IPS DF 6.9 (cell line): ENCODE results near the gene AATK.

Experiments used
- DNase-seq: peaks from one replicate; pipeline ENCODE4 v3.0.0-alpha.2; 2013; ENCODE audit warnings: low read depth, low spot score
- H3K27ac ChIP-seq: one replicate; pipeline ENCODE4 v1.5.1; 2013; ENCODE audit warnings: low read length, control low read depth
- H3K27me3 ChIP-seq: 2 replicates; pipeline ENCODE4 v1.6.1; 2013; ENCODE audit warnings: mild to moderate bottlenecking, low read length; ENCODE audit not compliant: control insufficient read depth, insufficient read depth
- H3K36me3 ChIP-seq: 2 replicates; pipeline ENCODE4 v1.6.1; 2013; ENCODE audit warnings: low read length; ENCODE audit not compliant: control insufficient read depth, insufficient read depth
- H3K4me1 ChIP-seq: 2 replicates; pipeline ENCODE4 v1.6.1; 2013; ENCODE audit warnings: low read length; ENCODE audit not compliant: control insufficient read depth, insufficient read depth
- H3K4me3 ChIP-seq: 2 replicates; pipeline ENCODE4 v1.5.1; 2013; ENCODE audit warnings: mild to moderate bottlenecking, low read length
- H3K9me3 ChIP-seq: 2 replicates; pipeline ENCODE4 v1.6.1; 2013; ENCODE audit warnings: low read length, inconsistent platforms; ENCODE audit not compliant: control insufficient read depth, insufficient read depth
- WGBS: extraction: QIAGEN DNeasy Blood & Tissue Kit; methylation state at CpG from one replicate; pipeline ENCODE4 v1.1.7; 2013; ENCODE audit warnings: mixed read lengths, missing lambda C conversion rate; ENCODE audit not compliant: insufficient read length, insufficient coverage; 5-methylcytosine and 5-hydroxymethylcytosine counted together

AATK gene

DNA sequence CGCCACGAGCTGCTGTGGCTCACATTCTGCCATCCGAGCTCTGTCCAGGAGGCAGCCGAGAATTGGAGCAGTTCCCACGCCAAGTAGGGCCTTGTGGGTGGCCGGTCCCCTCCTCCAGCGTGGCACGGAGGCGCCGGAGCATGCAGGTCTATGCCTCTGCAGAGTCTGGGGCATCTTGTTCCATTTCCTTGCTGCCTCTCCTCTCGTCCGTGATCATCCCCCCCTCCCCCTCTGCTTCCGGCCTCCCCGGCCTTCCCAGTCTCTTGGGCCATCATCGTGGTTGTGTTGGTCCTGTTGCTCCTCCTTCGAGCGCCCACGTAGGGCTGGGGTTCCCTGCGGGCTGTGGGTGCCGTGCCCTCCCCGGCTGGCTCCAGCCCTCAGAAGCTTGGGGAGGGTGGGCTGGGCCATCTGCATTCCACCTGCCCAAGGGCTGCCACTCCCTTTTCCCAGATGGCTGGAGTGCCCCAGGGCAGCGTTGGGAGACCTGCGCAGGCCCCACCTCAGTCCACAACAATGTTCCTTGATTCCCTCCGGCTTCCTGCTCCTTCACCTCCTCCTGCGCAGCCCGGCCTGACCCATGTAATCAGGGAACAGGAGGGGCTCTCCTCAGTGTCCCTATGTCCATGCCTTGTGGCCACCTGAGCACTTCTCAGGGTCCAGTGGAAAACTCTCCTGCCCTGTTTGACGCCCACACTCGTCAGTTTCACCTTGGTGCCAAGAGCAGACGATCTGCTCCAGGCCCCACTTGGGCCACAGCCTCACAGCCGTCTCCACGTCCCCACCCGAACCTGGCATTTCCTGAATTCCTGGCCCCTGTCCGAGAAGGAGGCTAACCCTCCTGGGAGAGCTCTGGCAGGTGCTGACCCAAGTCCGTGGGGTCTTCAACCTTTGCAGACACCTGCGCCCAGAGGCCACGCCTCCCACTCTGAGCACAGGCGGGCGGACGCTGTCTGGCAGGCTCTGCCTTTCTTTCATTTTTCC is 94.0 kb downstream of the AATK start:
- Histone ChIP-seq H3K27ac (no peak overlapping the region), H3K4me1 (no peaks in the 10 kb centered on the region), H3K9me3 (no peaks in the 10 kb centered on the region), H3K27me3 (no peaks in the 10 kb centered on the region), H3K4me3 (no peak overlapping the region), H3K36me3 (no peaks in the 10 kb centered on the region)
- no CpG with 5 or more reads among the region's 39 CpGs for WGBS
- DNase-seq = no peak

DNA sequence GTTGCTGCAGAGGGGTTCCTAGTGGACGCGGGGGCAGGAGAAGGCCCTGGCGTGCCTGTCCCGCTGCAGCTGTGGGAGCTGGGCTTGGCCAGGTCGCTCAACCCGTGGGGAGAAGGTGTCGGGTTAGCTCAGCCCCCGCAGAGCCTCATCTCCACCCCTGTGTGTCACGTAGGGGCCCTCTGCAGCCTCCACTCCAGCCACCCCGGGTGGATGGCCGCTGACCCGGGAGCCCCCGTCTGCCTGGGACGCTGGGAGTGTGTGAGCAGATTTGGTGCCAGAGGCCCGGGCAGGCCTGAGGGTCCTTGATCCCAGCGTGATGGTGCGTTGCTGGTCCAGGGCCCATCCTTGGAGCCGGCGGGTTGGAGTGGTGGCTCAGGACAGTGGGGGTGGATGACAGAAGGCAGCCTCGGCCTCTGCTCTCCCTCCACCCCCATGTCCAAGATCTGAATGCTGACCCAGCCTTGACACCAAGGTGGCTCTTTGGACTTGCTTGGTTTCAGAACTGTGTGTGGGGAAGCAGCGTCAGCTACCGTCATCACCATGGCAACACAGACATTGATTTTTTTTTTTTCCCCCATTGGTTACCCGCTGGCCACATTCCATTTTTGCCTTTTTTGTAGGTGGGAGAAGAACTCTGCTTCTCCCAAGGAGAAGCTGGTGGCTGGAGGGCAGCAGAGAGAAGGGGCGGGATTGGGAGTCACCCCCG is 95.3 kb downstream of the AATK start:
- Histone ChIP-seq H3K36me3 (no peaks in the 10 kb centered on the region), H3K4me1 (no peaks in the 10 kb centered on the region), H3K27ac (no peak overlapping the region), H3K9me3 (no peaks in the 10 kb centered on the region), H3K4me3 (no peak overlapping the region), H3K27me3 (no peaks in the 10 kb centered on the region)
- no peak for DNase-seq
- WGBS = no CpG with 5 or more reads among the region's 25 CpGs

DNA sequence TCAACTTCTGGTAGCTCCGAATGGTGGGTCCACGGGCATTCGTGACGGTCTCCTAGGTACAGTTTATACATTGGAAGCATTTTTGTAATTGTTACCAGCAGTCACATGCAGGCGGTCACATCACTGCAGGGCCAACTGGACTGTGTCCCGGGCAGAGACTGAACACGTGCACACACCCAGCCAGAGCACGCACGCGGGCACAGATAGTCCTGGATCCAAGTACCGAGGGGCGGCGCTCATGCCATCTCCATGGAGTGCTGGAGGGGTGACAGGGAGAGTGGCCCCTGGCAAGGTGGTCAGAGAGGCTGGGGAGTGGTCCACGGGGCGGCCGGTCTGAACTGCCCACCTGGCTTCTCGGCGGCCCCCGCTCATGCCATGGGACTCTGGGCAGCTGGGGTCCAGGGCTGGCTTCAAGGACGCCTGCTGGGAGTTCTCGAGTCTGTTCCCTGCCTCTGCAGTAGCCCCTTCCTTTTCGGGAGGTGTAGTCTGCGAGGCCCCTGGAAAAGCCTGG is 96.8 kb downstream of the AATK start:
- no peaks in the 10 kb centered on the region; the same call in 1 of the 2 replicates for H3K4me1 ChIP-seq
- no CpG with 5 or more reads among the region's 23 CpGs for WGBS
- no peaks in the 10 kb centered on the region for H3K36me3 ChIP-seq
- no peak overlapping the region for H3K27ac ChIP-seq
- H3K9me3 ChIP-seq = no peaks in the 10 kb centered on the region
- H3K4me3 ChIP-seq = no peak overlapping the region
- DNase-seq = no peak
- no peaks in the 10 kb centered on the region for H3K27me3 ChIP-seq

DNA sequence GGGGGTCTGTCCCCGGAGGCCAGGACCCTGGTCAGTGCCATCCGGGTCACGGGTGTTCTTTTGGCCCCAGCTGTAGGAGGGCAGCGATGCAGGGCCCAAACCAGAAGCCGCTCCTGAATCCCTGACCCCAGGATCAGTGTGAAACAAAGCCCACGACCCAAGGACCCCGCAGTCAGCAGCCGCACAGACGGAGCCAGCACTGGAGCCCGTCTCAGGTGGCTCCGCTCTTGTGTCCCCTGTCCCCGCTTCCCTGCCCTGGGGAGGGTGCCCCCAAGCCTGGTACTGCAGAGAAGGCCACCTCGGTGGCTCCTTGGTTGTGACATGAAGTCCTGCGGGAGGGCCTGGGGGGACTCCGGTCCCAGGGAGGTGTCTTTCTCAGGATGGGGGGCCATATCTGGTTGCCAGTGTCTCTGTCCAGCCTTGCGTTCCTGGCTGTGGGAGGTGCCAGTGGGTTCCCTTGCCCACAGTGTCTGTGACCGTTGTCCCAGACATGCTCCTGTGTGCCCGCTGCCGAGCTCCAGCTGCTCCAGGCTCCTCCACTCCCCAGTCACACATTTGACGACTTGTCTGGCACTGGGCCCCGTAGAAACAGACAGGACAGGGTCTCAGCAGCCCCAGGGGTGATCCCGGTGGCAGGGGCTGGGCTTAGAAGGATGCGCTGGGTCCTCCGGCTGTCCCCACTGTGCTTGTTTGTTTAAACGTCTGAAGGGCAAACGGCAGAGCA is 97.4 kb downstream of the AATK start:
- no peaks in the 10 kb centered on the region for H3K27me3 ChIP-seq
- peaks cover 2% of the 10 kb centered on the region; the same call in 1 of the 2 replicates for H3K36me3 ChIP-seq
- no peak for DNase-seq
- no CpG with 5 or more reads among the region's 26 CpGs for WGBS
- no peaks in the 10 kb centered on the region; the same call in 1 of the 2 replicates for H3K4me1 ChIP-seq
- no peak overlapping the region for H3K4me3 ChIP-seq
- no peaks in the 10 kb centered on the region for H3K9me3 ChIP-seq
- H3K27ac ChIP-seq = no peak overlapping the region

DNA sequence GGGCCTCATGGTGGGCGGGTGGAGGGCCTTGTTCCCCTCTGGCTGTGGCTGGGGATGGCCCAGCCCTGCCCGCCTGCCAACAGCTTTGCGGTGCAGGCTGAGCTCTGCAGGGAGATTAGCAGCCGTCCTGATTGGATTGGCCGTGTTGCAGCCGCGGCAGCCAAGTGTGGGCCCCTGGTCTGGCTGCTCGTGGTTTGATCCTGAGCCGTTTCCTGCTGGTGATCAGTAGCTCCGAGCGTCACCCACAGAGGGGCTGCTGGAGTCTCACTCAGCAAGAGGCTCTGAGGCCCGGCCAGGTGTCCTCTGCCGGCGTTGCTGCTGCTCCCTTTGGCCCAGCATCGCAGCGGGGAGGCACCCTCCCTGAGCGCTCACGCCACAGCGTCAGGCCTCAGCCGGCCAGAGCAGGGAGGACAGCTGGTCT is 98.6 kb downstream of the AATK start:
- no peaks in the 10 kb centered on the region for H3K27me3 ChIP-seq
- H3K4me1 ChIP-seq = no peaks in the 10 kb centered on the region; the same call in 1 of the 2 replicates
- no peak overlapping the region for H3K4me3 ChIP-seq
- no peak for DNase-seq
- peaks cover 2% of the 10 kb centered on the region; the same call in 1 of the 2 replicates for H3K36me3 ChIP-seq
- H3K9me3 ChIP-seq = no peaks in the 10 kb centered on the region
- WGBS = no CpG with 5 or more reads among the region's 20 CpGs
- H3K27ac ChIP-seq = no peak overlapping the region
